RPMI7951 (cell line): ENCODE data around the gene VAPB. TPM values are rescaled to one million over a fixed set of nuclear protein-coding genes. Genes with fewer than 3 reads are reported as not detected.
A peak's percentile ranks its signal among the peaks of the same experiment; 100 is the strongest.

ENCODE experiments used
- DNase-seq: peaks from one replicate; pipeline ENCODE4 v3.0.0-alpha.2; 2012; ENCODE audit warnings: low read depth
- total RNA-seq: library from RNA; depleted of rRNA; stranded (reverse); fragments of >200 nt; shearing (Covaris generic); gene quantifications from 2 replicates; pipeline ENCODE4 v1.2.3, GENCODE V29; 2014

The VAPB gene
- total RNA-seq, 1 experiment from 2014 or later = 18.0 TPM

GRCh38 chr20:58377766-58378401 is 11.1 kb upstream of the VAPB start:
- no peak for DNase-seq

- no peak for DNase-seq
Measured at GRCh38 chr20:58378704-58379103, 10.3 kb upstream of the VAPB start.

GRCh38 chr20:58381627-58382026 is 7.4 kb upstream of the VAPB start:
- no peak for DNase-seq

- DNase-seq = no peak
Measured at GRCh38 chr20:58382096-58382495, 6.9 kb upstream of the VAPB start.

DNA sequence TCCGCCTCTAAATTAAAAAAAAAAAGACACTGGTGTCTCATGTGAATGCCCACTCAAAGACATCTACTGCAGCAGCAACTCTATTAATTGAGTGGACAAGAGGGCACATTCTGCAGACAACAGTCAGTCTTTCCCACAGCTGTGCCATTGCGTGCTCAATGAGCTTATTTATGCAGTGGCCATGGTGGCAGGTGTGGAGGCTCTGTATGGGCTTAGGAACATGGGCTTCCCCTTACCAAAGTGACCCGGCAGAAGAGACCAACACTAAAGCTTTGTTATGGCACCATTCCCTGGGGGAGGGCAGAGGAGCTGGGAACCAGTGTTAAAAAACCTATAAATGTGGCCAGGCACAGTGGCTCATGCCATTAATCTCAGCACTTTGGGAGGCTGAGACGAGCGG is 4.2 kb upstream of the VAPB start:
- no peak for DNase-seq

GRCh38 chr20:58388028-58388601 is 914 bp upstream of the VAPB start:
- DNase-seq = no peak

- peak; percentile 56 for DNase-seq
Measured at GRCh38 chr20:58389324-58389967, 417 bp downstream of the VAPB start.

- no peak for DNase-seq
Measured at GRCh38 chr20:58389968-58390658, 1.1 kb downstream of the VAPB start.

DNA sequence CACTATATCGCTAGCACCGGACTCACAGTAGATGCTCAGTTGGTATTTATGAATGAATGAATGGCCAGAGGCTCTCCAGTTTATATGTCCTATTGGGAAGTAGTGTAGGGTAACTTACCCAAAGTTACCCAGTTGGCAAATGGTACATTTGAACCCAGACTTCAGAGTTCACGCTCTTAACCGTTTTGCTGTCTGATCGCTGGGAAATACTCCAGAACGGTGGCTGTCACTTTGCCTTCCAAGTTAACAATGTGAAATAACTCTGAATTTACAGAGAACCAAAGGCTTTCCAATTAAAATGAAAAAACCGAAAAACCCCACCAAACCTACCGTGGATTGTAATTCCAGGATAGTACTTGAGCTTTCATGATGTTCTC is 1.6 kb downstream of the VAPB start:
- DNase-seq = no peak

DNA sequence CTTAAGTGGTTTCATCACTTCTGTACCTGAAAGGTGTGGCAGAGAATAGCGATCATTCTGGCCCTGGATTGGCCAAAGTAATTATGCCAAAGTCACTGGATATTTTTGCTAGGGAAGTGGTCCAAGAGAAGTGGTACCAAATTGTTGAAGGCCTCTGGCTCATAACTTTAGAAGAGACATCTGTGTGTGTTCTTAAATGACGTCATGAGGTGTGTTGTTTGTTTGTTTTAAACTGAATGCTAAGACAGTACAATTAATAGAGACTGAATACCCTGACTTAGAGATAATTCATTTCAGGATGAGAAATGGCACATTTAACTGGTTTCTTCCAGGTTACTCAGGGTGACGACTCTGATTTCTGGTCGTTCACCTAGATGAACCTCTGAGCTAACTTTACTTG is 3.3 kb downstream of the VAPB start:
- DNase-seq = no peak

- DNase-seq = peak; percentile 69
Measured at GRCh38 chr20:58393299-58393698, 4.3 kb downstream of the VAPB start.

DNA sequence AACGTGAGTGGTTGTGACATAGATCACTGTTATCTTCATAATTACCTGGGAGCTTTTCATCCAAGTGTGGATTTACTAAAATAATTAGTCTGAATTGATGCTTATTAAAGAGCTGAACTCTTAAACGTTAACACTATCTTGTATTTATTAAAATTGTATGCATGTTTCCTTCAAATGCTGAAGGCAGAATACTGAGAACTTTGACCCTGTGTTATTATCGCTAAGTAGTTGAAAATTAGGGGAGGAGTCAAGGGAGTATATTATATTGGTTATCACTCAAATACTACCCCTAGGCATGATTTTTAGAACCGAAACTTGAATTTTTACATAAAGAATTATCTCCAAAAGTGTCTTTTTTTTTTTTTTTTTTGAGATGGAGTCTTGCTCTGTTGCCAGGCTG is 5.8 kb downstream of the VAPB start:
- DNase-seq = no peak

- DNase-seq = no peak
Measured at GRCh38 chr20:58395604-58396003, 6.6 kb downstream of the VAPB start.

DNA sequence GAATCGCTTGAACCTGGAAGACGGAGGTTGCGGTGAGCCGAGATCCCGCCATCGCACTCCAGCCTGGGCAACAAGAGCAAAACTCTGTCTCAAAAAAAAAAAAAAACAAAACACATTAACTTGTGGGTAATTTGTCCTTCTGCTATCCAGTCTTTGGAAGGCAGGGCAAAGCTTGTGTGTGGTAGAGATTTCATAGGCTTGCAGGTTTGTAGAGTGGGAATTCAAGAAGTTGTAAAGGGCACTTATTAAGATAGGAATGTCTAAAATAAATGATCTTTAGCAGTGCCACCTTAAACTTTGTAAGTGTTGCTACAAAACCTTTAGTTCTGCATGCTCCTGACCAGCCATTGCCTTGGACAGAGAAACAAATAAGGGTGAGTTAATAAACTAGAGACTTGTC is 8.4 kb downstream of the VAPB start:
- DNase-seq = no peak

DNA sequence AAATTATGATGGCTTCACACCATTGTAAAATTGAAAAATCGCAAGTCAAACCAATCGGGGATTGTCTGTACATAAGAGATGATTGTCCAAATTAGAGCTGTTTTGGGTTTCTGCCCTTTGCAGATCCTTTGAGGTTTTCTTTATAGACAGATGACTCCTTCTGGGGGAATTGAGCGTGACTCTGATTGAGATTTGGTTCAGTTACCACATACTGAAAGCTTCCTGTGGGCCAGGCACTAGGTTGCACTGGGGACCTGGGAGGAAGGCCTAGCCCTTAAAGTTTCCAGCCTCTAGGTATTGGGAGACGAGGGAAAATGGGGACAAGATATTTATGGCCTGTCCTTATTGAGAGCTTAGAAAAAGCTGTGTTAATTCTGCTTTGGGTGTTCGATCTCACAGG is 9.2 kb downstream of the VAPB start:
- DNase-seq = no peak

- no peak for DNase-seq
Measured at GRCh38 chr20:58399926-58400325, 10.9 kb downstream of the VAPB start.

DNA sequence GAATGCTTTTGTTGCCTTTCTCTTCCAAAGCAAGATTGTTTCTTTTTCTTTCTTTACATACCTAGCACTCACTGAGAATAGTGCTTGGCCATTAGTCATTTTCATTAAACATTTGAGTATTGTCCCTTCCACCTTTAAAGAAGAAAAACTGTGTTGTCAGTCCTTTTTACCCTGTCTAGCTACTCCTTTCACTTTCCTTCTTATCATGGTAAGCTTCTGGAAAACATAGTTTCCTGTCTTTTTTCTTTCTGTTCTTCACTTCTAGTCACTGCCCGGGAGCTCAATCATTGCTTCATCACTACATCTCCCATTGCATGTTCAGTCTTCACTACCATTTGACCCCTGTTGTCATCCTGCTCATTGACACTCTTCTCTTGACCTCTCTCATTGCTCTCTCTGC is 12.1 kb downstream of the VAPB start:
- no peak for DNase-seq

GRCh38 chr20:58402305-58402704 is 13.3 kb downstream of the VAPB start:
- DNase-seq = no peak

GRCh38 chr20:58402827-58403226 is 13.8 kb downstream of the VAPB start:
- DNase-seq = no peak

GRCh38 chr20:58403272-58403671 is 14.2 kb downstream of the VAPB start:
- no peak for DNase-seq

GRCh38 chr20:58405504-58406291 is 16.7 kb downstream of the VAPB start:
- no peak for DNase-seq

DNA sequence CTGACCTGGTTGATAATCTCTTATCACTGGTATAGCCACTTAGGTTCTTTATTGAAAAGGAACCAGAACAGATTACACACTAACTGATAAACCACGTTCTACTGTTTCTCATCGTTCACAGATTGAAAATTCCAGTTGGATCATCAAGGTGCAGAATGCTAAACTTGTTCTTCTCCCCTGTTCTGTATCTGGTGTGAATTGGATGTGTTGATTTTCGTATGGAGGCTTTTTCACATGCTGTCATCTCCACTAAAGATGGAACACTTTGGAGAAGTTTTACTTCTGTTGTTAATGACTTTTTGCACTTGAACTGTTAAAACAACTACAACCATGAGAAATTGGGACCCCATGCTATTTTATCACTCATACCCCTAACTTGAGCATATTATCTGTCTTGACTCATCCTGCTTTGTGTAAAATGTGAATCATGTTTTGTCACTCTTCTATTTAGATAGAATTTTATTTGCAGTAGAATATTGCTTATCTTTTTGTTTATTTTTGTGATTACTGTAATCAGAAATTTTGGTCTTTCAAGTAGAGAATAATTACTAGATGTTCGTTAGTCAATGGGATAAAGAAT is 17.5 kb downstream of the VAPB start:
- no peak for DNase-seq
